Ramos (cell line): ENCODE data around the gene RPH3AL.

ENCODE experiments used
- in situ Hi-C: fragments of 300-500 bp; cut with MboI; formaldehyde crosslinking; loops from one replicate; pipeline ENCODE4 v1.14.3; 2022; ENCODE audit warnings: low sequenced_read_pairs; ENCODE audit not compliant: unreplicated experiment

Gene RPH3AL

DNA sequence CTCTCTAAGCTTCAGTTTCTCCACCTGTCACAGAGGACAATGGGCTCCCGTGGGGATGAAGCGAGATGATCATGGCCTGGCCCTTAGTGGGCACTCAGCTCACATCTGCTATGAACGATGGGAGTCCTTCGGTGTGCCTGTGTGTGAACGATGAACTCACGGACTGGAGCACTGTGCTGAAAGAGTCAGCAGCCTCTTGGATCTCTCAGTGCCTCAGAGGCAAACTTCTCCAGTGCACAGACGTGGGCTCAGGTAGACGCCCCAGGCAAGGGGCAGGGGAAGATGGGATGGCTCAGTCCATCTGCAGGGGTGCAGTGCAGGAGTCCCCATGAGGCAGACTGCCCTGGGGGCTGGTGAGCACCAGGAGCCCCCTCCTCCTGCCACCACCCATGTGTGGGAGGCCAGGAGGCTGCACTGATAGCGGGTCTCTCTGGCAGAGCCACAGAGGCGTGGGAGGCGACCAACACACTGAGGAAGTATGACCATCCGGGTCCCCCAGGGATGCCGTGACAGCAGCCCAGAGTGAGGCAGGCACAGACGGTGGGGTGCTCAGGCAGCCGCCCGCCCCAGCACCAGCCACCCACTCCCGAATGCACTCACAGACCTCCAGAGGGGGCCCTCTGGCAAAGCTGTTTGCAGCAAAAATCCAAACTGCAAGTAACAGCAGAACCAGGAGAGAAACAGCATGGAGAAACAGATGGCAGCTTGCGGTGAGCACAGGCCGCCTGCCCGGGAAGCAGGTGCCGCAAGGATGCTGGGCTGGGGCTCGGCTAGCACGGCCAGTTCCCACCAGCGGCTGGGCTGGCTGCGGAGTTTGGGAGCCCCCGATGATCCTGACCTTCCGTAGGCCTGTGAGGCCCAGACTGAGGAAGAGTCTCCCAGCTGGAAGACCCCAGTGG is 82.7 kb downstream of the RPH3AL start:
- in situ Hi-C loops = no loop called here

DNA sequence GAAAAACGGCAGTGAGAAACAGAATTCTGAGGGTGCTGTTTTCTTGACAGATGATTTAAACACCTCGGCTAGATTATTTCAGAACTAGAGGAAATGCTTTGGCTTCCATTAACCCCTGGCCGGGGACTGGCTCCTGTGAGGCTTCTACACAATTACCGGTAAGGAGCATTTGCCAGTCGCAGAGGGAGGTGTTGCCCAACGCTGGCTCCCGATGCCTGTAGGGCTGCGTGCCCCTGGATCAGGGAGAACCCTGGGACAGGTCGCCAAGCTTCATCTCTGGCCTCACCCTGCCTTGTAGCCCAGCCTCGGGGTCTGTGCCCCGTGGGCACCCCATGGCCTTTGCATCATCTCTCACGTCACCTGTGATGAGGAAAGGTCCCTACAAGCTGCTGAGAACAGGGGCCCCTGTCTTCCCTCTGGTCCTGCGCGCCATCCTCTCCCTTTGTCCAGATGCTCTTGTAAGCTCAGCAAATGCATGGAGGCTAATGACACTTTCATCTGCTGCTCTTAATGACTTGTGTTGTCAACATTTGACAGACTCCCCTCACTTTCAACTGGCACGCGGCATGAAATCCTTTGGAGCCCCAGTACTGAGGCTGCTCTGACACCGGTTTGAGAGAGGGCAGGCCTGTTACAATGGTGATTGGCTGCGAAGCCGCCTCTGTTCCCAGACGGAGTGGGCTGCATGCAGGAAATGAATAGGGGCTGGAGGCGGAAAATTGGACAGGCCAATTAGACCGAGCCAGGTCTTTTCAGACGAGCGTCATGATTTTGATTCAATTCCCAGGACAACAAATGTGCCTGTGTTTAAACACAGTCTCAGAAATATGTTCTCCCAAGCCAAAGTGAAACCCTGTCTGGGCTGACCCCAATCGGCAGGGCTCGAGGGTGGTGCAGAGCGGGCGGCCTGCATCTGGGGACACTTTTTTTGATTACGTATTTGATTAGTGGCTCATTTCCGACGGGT is 85.6 kb downstream of the RPH3AL start:
- in situ Hi-C loops = no loop called here

- in situ Hi-C loops = no loop called here
These were observed 86.4 kb downstream of the RPH3AL start for GRCh38 chr17:266219-266618.

- in situ Hi-C loops = no loop called here
These were observed 86.9 kb downstream of the RPH3AL start for GRCh38 chr17:265718-266117.

DNA sequence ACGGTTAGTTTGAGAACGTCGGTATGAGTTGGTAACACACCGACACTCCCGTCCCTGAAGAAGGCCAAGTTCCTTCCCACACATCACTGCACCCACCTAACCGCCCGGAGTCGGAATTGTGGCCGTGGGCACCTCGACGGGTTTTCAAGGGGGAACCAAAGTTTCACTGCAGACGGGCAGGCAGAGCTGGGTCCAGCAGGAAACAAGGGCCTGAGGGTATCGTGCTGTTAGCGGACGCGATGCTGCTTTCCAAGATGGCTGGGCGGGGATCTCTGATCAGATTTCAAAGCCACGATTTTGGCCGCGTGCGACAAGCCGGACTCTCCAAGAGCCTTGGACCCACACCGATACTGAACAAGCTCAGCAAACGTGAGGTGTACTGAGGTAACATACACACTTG is 88.8 kb downstream of the RPH3AL start:
- in situ Hi-C loops = no loop called here

GRCh38 chr17:263271-263670 is 89.3 kb downstream of the RPH3AL start:
- in situ Hi-C loops = no loop called here

- in situ Hi-C loops = no loop called here
These were observed 91.0 kb downstream of the RPH3AL start for GRCh38 chr17:261635-262034.

DNA sequence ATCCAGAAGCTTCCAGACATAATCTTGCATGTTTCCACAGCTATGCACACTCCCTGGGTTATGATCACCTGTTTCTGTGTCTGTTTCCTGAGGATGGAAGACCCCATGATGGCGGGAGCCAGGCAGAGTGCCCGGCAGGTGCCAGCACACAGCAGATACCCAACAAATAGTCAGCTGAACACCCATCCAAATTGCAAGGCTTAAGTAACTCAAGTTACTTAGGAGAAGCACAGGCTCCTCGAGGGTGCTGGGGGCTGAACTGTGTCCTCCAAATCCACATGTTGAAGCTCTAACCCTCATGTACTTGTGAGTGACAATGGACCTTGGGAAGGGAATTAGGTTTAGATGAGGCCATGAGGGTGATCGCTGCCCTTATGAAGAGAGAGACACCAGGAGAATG is 91.7 kb downstream of the RPH3AL start:
- in situ Hi-C loops = no loop called here

DNA sequence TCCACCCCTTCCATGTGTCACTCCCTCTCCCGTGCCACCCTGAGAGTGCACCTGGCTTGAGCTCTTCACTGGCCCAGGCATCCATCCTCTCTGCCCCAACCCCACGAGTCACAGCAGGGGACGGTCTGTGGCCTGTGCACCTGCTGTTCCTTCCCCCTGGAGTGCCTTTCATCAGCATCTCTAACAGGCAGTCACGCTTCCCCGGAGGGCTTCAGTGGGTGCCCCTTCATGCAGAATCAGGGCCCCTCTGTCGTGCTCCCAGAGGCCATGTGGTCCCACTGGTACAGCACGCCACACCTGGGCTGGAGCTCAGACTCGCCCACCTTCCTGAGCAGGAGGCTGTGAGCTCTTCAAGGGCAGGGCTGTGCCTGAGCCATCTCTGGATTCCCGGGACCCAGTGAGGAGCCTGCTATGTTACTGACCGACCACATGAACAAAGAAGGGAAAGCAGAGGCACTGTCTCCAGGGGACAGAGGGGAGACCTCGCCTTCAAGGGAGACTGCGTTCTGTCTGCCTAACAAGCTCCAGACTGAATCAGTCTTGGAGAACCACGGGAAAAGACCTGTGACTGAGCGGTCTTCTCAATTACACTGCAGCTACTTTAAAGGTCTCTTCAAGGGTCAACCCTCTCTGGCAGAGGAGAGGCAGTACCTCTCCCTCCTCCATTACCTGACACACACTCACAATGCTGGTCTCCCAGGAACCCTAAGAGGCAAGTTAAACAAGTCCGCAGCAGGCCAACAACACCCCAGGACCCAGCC is 92.4 kb downstream of the RPH3AL start:
- in situ Hi-C loops = no loop called here

DNA sequence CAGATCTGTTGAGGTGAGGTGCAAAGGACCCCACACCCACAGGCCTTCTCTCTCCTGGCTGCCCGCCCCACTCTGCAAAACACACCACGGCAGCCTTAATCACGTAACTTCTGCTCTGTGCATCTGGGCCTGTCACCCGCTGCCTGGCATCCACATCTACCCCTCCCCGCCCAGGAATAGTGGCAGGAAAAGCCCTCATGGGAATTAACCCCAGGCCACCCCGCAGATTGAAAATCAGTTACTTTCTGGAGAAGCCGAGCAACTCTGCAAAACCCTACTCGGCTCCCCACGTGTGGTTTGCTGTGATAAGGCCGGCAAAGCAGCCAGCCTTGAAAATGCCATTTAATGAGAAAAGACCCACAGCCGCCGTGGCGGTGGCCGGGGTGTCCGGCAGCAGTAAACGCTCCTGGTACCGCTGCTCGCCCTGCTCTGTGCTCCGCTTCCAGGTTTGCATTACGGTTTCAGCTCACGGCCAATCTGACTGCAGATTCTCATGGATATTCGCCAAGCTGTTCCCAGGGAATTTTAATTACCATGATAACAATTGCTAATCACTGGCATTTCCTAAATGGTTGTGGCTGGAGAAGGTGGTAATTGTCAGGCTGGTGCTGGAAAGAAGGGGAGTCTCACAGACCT is 93.1 kb downstream of the RPH3AL start:
- in situ Hi-C loops = no loop called here

GRCh38 chr17:258906-259305 is 93.7 kb downstream of the RPH3AL start:
- in situ Hi-C loops = no loop called here

- in situ Hi-C loops = no loop called here
These were observed 94.4 kb downstream of the RPH3AL start for GRCh38 chr17:258045-258734.

DNA sequence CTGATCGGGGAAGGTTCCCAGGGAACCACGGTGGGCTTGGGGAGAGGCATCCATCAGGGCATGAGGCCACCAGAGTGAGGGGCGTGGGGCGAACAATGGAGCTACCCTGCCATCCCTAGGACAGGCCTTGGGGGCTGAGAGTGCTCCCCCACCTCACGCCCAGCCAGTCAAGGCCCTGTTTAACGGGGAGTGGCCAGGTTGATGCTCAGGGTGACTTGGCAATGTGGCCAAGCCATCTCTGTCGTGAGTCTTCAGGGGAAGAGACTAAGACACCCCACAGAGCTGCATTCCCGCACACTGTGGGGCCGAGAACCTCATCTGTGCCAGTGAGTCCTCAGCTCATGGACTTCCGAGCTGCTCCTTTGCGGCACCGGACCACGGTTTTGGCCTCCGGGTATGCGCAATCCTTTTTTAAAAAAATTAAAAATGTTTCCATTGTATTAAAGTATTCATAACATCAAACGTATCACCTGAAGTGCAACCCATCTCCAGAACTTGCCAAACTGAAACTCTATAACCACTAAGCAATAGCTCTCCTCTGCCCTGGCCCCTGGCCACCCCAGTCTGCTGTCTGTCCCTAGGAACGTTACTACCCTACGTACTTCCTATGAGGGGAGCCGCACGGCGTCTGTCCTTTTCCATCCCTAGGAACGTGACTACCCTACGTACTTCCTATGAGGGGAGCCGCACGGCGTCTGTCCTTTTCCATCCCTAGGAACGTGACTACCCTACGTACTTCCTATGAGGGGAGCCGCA is 99.3 kb downstream of the RPH3AL start:
- in situ Hi-C loops = no loop called here

DNA sequence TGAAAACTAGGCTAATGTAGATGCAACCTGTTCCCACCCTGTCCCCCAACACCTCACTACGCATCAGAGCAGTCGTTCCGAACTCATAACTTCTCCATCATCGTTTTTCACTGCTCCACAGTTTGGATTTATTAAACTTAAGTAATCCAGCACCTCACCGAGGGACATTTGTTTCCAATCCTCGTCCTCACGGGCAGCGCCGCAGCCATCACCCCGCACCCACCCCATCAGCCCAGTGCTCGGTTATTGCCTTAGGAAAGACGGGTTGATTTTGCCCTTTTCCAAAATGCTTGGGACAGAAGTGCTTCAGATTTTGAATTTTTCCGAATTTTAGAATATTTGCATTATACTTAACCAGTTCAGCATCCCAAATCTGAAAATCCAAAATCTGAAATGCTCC is 100.2 kb downstream of the RPH3AL start:
- in situ Hi-C loops = no loop called here

GRCh38 chr17:251531-251930 is 101.1 kb downstream of the RPH3AL start:
- in situ Hi-C loops = no loop called here

- in situ Hi-C loops = no loop called here
These were observed 101.9 kb downstream of the RPH3AL start for GRCh38 chr17:250487-251300.

DNA sequence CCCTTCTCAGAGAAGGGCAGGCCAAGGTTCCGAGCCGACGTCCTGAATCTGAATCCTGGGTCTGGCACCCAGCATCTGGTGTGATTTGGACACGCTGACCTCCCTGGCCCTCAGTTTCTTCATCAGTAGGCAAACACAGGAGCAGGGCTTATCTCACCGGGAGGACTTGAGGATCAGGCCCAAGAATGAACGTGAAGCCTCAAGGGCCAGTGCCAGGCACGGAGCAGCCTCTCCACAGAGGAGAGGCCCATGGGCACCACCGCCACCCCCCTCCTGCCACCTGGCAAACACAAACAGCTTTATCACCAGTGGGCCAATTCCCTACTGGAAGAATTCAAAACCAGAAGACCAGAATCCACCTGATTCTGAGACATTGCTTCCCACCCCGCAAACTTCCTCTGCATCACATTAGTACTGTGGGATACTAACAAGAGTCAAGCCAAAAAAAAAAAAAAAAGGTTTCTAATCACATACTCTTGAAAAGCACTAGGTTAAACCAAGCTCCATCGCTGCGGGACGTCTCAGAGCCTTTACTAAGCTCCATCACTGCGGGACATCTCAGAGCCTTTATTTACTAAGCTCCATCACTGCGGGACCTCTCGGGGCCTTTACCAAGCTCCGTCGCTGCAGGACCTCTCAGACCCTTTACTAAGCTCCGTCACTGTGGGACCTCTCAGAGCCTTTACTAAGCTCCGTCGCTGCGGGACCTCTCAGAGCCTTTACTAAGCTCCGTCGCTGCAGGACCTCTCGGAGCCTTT is 103.2 kb downstream of the RPH3AL start:
- in situ Hi-C loops = no loop called here
